Measurements from ENCODE around the gene SLC44A4. TPM values are rescaled to one million over a fixed set of nuclear protein-coding genes. Genes with fewer than 3 reads are reported as not detected.
A peak's percentile ranks its signal among the peaks of the same experiment; 100 is the strongest.

The SLC44A4 gene
- total and polyA plus RNA-seq, 2 experiments from 2014 or later, result 0.60 TPM; not detected in 1

- peak; percentile 100 for DNase-seq (ENCODE audit: low read depth in 1 of 2, low spot score in 1 of 2)
- TF ChIP-seq CTCF (IDR thresholded peaks at IDR 0.05; ENCODE audit: low read depth, low read length), result no peak
Measured at GRCh38 chr6:31862344-31863235, 16.2 kb downstream of the SLC44A4 start, which contains the start of gene NEU1. TSS of gene NEU1 (minus strand) at chr6:31862821. CDS start at chr6:31862776, 45 bp downstream.

GRCh38 chr6:31861919-31862343 lies 16.9 kb downstream of the SLC44A4 start:
- no peak for DNase-seq (ENCODE audit: low read depth in 1 of 2, low spot score in 1 of 2)
- Histone ChIP-seq H3K9me3 (ENCODE audit: low read depth) (no peaks in the 10 kb centered on the region), H3K27me3 (no peaks in the 10 kb centered on the region), H3K4me1 (ENCODE audit: low read depth) (peaks cover 5% of the 10 kb centered on the region), H3K36me3 (peaks cover 9% of the 10 kb centered on the region), H3K27ac (no peak overlapping the region), H3K4me3 (peak overlapping the region; percentile 80)
- no peak for TF ChIP-seq CTCF (IDR thresholded peaks at IDR 0.05; ENCODE audit: low read depth, low read length)

More at GRCh38 chr6:31862344-31863235, 16.2 kb downstream of the SLC44A4 start, which contains the start of gene NEU1:
- peak within 1 kb of the TSS; percentile 82 for H3K27ac ChIP-seq
- H3K9me3 ChIP-seq (ENCODE audit: low read depth), result no peaks in the 10 kb centered on the region
- no peaks in the 10 kb centered on the region for H3K27me3 ChIP-seq
- peaks cover 9% of the 10 kb centered on the region for H3K36me3 ChIP-seq
- peak within 1 kb of the TSS; percentile 80 for H3K4me3 ChIP-seq
- peaks cover 5% of the 10 kb centered on the region for H3K4me1 ChIP-seq (ENCODE audit: low read depth)

- Histone ChIP-seq H3K36me3 (peaks cover 9% of the 10 kb centered on the region), H3K4me3 (no peak overlapping the region)
- TF ChIP-seq CTCF (IDR thresholded peaks at IDR 0.05; ENCODE audit: low read depth, low read length), result no peak
Measured at GRCh38 chr6:31861150-31861549, 17.6 kb downstream of the SLC44A4 start.

GRCh38 chr6:31860349-31860748 lies 18.4 kb downstream of the SLC44A4 start:
- Histone ChIP-seq H3K4me3 (no peak overlapping the region), H3K36me3 (peaks cover 9% of the 10 kb centered on the region), H3K27ac (no peak overlapping the region), H3K9me3 (ENCODE audit: low read depth) (no peaks in the 10 kb centered on the region), H3K27me3 (no peaks in the 10 kb centered on the region), H3K4me1 (ENCODE audit: low read depth) (peaks cover 5% of the 10 kb centered on the region)
- no peak for DNase-seq (ENCODE audit: low read depth in 1 of 2, low spot score in 1 of 2)
- TF ChIP-seq CTCF (IDR thresholded peaks at IDR 0.05; ENCODE audit: low read depth, low read length), result no peak

More at GRCh38 chr6:31861150-31861549, 17.6 kb downstream of the SLC44A4 start:
- Histone ChIP-seq H3K9me3 (ENCODE audit: low read depth) (no peaks in the 10 kb centered on the region), H3K27ac (no peak overlapping the region), H3K27me3 (no peaks in the 10 kb centered on the region), H3K4me1 (ENCODE audit: low read depth) (peaks cover 5% of the 10 kb centered on the region)
- no peak for DNase-seq (ENCODE audit: low read depth in 1 of 2, low spot score in 1 of 2)

GRCh38 chr6:31859923-31860322 lies 18.9 kb downstream of the SLC44A4 start:
- DNase-seq (ENCODE audit: low read depth in 1 of 2, low spot score in 1 of 2), result no peak
- H3K27ac ChIP-seq, result no peak overlapping the region
- H3K4me1 ChIP-seq (ENCODE audit: low read depth), result peaks cover 5% of the 10 kb centered on the region
- H3K27me3 ChIP-seq, result no peaks in the 10 kb centered on the region
- no peaks in the 10 kb centered on the region for H3K9me3 ChIP-seq (ENCODE audit: low read depth)
- no peak overlapping the region for H3K4me3 ChIP-seq
- no peak for TF ChIP-seq CTCF (IDR thresholded peaks at IDR 0.05; ENCODE audit: low read depth, low read length)
- peaks cover 9% of the 10 kb centered on the region for H3K36me3 ChIP-seq

Data from cardiac muscle cell (in vitro differentiated cells and primary cell).